GM13977 (cell line): Measurements from ENCODE around the gene UNK.

Experiments
- DNase-seq: peaks from one replicate; pipeline ENCODE4 v3.0.0; 2012; ENCODE audit warnings: low spot score
- in situ Hi-C: fragments of 300-500 bp; cut with MboI; formaldehyde crosslinking; loops from one replicate; pipeline ENCODE4 v1.12.0; 2022; ENCODE audit warnings: low sequenced_read_pairs, low pct_unique_long_range_greater_than_20kb, mixed read lengths, inconsistent platforms; ENCODE audit not compliant: unreplicated experiment
- TF ChIP-seq, protein P1 (sequence below): IDR thresholded peaks from 2 replicates; pipeline ENCODE4 v1.5.1; 2012; ENCODE audit warnings: mild to moderate bottlenecking, control low read depth; ENCODE audit not compliant: insufficient read depth; ENCODE audit errors: extremely low read depth, missing control alignments

UNK gene

GRCh38 chr17:75814900-75815373 lies 30.3 kb downstream of the UNK start:
- in situ Hi-C loops: no loop called here
- no peak for DNase-seq
- TF ChIP-seq, protein P1, sequence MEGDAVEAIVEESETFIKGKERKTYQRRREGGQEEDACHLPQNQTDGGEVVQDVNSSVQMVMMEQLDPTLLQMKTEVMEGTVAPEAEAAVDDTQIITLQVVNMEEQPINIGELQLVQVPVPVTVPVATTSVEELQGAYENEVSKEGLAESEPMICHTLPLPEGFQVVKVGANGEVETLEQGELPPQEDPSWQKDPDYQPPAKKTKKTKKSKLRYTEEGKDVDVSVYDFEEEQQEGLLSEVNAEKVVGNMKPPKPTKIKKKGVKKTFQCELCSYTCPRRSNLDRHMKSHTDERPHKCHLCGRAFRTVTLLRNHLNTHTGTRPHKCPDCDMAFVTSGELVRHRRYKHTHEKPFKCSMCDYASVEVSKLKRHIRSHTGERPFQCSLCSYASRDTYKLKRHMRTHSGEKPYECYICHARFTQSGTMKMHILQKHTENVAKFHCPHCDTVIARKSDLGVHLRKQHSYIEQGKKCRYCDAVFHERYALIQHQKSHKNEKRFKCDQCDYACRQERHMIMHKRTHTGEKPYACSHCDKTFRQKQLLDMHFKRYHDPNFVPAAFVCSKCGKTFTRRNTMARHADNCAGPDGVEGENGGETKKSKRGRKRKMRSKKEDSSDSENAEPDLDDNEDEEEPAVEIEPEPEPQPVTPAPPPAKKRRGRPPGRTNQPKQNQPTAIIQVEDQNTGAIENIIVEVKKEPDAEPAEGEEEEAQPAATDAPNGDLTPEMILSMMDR: no peak

GRCh38 chr17:75815399-75815798 lies 30.8 kb downstream of the UNK start:
- no peak for DNase-seq
- TF ChIP-seq, protein P1: no peak
- in situ Hi-C loops: no loop called here

DNA sequence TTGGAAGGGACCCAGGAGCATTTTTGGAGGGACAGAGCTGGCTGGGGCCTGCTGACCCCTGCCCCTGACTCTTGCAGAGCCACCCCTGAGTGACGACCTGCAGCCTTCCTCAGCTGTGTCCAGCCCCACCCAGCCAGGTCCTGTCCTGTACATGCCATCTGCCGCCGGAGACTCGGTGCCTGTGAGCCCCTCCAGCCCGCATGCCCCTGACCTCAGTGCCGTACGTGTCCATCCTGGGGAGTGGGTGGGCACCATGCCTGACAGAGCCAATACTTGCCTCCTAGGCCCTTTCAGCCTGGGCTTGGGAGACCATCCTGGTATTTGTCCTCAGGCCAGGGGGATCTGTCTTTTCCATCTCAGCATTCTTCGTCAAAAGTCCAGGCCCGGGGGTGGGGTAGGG lies 32.1 kb downstream of the UNK start:
- TF ChIP-seq, protein P1: no peak
- no peak for DNase-seq
- in situ Hi-C loops: no loop called here

GRCh38 chr17:75817571-75817970 lies 33.0 kb downstream of the UNK start:
- TF ChIP-seq, protein P1: no peak
- no peak for DNase-seq
- in situ Hi-C loops: no loop called here

- DNase-seq: no peak
- in situ Hi-C loops: no loop called here
- TF ChIP-seq, protein P1: no peak
Measured at GRCh38 chr17:75818326-75818885, 33.8 kb downstream of the UNK start.

GRCh38 chr17:75819116-75819515 lies 34.5 kb downstream of the UNK start:
- in situ Hi-C loops: no loop called here
- TF ChIP-seq, protein P1: peak; percentile 6
- DNase-seq: no peak
